ENCODE measurements around the gene CALM1. TPM values are rescaled to one million over a fixed set of nuclear protein-coding genes. Genes with fewer than 3 reads are reported as not detected.

CALM1 gene
- total RNA-seq, 4 donors from 2014 or later = 106 to 240 (median 182) TPM

DNA sequence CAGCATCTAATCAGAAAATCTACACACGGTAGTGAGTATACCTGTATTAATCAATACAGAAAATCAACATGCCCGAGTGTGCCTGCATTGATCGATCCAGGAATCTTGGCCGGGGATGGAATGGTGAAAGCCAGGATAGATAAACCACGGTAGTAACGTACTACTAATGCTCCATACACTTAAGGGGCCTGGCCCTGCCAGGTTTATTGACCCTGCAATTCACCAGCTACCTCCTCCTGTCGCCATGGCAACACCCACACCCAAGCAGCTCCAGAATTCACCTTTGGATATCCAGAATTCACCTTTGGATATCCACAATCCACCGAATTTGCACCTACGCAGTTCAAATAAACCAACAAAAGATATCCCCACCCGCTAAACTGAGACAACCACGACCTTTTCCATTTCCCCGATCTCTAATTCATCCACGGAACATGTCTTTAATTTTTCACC is 14.8 kb upstream of the CALM1 start:
- 14 to 16% methylated on average over 13 of the region's 13 CpGs for WGBS, 2 donors
- peak overlapping the region; percentile 59 for H3K4me3 ChIP-seq (ENCODE audit: low read depth, poor library complexity, severe bottlenecking)
- TF ChIP-seq, protein P1, sequence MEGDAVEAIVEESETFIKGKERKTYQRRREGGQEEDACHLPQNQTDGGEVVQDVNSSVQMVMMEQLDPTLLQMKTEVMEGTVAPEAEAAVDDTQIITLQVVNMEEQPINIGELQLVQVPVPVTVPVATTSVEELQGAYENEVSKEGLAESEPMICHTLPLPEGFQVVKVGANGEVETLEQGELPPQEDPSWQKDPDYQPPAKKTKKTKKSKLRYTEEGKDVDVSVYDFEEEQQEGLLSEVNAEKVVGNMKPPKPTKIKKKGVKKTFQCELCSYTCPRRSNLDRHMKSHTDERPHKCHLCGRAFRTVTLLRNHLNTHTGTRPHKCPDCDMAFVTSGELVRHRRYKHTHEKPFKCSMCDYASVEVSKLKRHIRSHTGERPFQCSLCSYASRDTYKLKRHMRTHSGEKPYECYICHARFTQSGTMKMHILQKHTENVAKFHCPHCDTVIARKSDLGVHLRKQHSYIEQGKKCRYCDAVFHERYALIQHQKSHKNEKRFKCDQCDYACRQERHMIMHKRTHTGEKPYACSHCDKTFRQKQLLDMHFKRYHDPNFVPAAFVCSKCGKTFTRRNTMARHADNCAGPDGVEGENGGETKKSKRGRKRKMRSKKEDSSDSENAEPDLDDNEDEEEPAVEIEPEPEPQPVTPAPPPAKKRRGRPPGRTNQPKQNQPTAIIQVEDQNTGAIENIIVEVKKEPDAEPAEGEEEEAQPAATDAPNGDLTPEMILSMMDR (IDR thresholded peaks at IDR 0.05) = no peak
- no peak for TF ChIP-seq POLR2A (IDR thresholded peaks at IDR 0.05)
- DNase-seq (ENCODE audit: low spot score in 2 of 2) = peak in 1 of 2 donors; percentile 50
- intact Hi-C loops (cut with DNase I; ENCODE audit: low total_unique reads) = no loop called here

DNA sequence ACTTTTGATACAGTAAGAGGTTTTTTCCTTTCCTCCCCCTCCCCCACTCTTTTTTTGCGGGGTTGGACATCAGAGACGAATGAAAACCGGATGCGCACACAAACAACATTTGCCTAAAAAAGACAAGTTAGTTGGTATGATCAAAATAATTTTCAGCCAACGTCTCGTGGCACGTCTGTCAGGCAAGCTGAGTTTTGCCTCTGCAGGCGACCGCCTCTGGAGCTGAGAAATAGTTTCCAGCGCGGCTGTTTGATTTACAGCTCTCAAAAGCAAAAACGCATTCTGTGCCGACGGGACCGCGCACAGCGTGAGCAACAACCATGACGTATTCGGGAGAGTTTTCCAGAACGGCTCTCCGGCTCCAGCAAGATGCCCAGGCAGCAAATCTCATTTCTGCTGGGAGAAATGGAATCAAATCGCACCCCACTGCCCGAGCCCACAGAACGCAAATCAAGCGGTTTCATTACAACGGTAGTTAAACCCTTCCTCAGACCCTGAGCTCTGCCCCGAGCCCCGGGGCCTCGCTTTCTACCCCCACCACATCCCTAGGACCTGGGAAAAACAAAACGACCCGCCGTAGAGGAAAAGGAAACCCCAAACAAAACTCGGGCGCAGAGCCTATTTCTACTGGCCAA is 14.2 kb upstream of the CALM1 start:
- intact Hi-C loops (cut with DNase I; ENCODE audit: low total_unique reads) = no loop called here
- peak overlapping the region; percentile 59 for H3K4me3 ChIP-seq (ENCODE audit: low read depth, poor library complexity, severe bottlenecking)
- peak; percentile 76 to 94 for DNase-seq (ENCODE audit: low spot score in 2 of 2)
- TF ChIP-seq, protein P1 (IDR thresholded peaks at IDR 0.05) = no peak
- peak in 1 of 2 donors; percentile 47 for TF ChIP-seq POLR2A (IDR thresholded peaks at IDR 0.05)
- WGBS, 2 donors = 0% methylated on average over 32 to 34 of the region's 34 CpGs

DNA sequence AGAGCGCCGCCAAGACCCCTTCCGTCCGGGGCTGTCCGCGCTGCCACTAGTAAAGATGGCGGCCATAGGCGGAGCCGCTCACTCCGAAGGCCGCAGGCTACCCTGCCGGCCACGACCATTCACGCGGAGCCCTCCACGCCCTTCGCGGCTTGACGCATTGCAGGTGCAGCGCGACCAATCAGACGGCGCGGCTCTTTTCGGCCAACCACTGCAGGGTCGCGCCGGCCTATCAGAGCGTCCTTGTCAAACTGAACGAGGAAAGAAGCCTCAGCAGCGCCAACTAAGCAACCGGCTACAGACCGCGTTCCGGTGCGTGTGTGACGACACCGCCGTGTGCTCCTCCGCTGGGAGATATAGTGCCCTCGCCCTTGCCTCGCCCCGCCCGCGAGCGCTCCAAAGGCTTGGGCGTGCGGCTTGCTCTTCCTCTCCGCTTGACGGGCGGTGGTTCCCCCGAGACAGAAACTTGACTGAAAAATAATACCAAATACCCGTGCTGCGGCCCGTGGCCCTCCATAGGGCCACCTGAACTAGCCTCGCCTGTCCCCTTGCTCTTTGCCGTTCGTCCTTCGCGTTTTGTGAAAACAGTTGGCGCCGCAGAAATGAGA is 13.6 kb upstream of the CALM1 start:
- H3K4me3 ChIP-seq (ENCODE audit: low read depth, poor library complexity, severe bottlenecking) = peak overlapping the region; percentile 59
- WGBS, 2 donors = 1% methylated on average over 61 of the region's 62 CpGs
- TF ChIP-seq, protein P1 (IDR thresholded peaks at IDR 0.05) = no peak
- TF ChIP-seq POLR2A (IDR thresholded peaks at IDR 0.05) = peak in 1 of 2 donors; percentile 95
- DNase-seq (ENCODE audit: low spot score in 2 of 2) = peak; percentile 99 to 100
- intact Hi-C loops (cut with DNase I; ENCODE audit: low total_unique reads) = no loop called here

DNA sequence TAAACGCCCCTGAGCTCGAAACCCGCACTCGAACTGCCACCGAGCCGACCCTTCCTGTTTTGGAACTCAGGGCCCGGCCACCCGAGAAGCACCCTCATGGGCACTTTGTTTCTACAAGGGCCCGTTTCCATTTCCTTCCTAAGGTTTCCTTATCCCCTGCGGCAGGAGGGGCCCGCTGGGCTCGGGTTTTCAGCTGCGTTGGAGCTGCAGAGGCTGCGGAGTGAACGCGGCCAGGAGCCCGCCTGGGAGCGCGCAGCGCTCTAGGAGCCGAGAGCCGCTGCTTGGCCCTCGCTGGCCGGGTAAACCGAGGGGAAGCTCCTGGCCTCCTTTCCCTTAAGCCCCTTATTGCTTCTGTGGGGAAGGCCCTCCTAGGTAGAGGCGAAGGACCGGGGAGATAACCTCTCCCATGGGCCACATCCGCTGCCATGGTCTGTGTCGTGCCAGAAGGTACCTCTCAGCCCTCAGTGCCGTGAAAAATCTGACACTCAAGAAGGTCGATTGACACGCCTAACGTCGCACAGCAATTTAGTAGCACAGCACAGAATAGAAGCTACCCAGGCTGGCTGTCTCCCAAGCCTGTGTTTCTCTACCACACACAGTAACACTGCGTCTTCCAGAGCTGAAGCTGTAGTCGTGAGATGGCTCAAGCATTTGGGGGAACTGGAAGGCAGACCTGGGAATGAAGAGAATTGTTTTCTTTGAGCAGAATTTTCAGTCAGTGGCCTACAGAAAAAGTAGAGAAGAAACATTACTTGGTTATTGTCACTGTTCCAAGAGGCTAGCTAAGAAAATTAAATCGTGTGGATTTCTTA is 12.9 kb upstream of the CALM1 start:
- intact Hi-C loops (cut with DNase I; ENCODE audit: low total_unique reads) = no loop called here
- H3K4me3 ChIP-seq (ENCODE audit: low read depth, poor library complexity, severe bottlenecking) = peak overlapping the region; percentile 44
- TF ChIP-seq, protein P1 (IDR thresholded peaks at IDR 0.05) = no peak
- no peak for TF ChIP-seq POLR2A (IDR thresholded peaks at IDR 0.05)
- DNase-seq (ENCODE audit: low spot score in 2 of 2) = peak; percentile 67 to 92
- WGBS, 2 donors = 1 to 8% methylated on average over 36 to 37 of the region's 37 CpGs

DNA sequence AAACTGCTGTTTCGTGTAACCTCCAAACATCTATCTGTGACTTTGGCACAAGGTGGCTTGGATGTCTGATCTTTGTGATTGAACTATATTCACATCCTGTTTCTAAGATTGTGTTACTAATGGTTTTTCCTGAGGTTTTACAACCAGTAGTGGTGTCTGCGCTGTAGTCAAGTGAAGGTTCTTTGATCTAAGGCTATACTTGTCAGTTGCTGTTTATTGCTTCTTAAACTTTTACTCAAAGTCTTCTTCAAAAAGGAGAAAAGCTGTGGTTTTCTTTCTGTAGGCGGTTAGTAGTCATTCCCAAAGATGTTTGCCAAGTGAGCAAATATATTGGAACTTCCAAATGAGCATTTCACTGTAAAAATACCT is 12.3 kb upstream of the CALM1 start:
- intact Hi-C loops (cut with DNase I; ENCODE audit: low total_unique reads) = no loop called here
- WGBS, 2 donors = 58 to 69% methylated on average over 3 of the region's 3 CpGs
- no peak for TF ChIP-seq POLR2A (IDR thresholded peaks at IDR 0.05)
- TF ChIP-seq, protein P1 (IDR thresholded peaks at IDR 0.05) = no peak
- DNase-seq (ENCODE audit: low spot score in 2 of 2) = no peak
- H3K4me3 ChIP-seq (ENCODE audit: low read depth, poor library complexity, severe bottlenecking) = no peak overlapping the region

All from lower leg skin (tissue), 4 donors.